GM10266 (cell line): ENCODE measurements around the gene SHANK3.

Experiments used
- DNase-seq: peaks from one replicate; pipeline ENCODE4 v3.0.0; 2012; ENCODE audit errors: extremely low spot score
- TF ChIP-seq, protein P1 (sequence below): IDR thresholded peaks from 2 replicates; pipeline ENCODE4 v1.5.1; 2012; ENCODE audit warnings: mild to moderate bottlenecking, low read depth; ENCODE audit not compliant: control insufficient read depth, insufficient read depth; ENCODE audit errors: missing control alignments

SHANK3 gene

DNA sequence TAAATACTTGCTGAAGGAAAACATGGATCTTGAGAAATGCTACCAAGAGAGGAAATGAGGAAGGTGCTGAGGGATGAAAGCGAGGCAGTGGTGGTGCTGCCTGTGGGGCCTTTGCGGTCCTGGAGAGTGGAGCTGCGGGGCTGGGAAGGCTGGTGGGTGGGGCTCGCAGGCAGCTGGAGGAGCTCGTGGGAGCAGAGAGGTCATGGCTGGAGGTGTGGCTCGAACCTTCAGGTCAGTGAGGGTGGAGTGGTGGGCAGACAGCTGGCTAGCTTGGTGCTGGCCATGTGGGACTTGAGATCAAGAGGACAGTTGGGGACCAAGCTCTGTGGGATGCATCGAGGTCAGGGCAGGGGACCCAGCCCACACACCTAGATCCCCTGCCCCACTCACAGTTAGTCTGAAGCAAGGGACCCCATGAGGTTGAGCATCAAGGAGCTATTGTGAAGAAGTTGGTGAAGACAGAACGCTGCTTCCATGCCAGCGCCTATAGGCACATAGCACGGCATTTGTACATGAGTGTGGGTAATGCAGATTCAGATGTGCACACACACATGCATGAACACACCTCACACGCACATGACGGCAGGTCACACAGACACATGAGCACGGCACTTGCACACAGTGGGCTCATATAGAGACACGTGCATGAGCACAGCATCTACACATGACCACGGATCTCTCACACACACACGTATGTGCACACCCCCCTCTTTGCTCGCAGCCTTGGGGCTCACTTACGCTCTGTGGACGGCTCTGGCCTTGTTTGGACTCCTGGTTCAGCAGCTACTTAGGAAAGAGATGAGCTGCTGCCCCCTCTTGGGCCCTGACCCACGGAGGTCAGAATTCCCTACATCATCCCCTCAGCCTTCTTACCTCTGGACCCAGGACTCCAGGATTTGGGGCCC is 30.4 kb downstream of the SHANK3 start:
- DNase-seq, result no peak
- TF ChIP-seq, protein P1, sequence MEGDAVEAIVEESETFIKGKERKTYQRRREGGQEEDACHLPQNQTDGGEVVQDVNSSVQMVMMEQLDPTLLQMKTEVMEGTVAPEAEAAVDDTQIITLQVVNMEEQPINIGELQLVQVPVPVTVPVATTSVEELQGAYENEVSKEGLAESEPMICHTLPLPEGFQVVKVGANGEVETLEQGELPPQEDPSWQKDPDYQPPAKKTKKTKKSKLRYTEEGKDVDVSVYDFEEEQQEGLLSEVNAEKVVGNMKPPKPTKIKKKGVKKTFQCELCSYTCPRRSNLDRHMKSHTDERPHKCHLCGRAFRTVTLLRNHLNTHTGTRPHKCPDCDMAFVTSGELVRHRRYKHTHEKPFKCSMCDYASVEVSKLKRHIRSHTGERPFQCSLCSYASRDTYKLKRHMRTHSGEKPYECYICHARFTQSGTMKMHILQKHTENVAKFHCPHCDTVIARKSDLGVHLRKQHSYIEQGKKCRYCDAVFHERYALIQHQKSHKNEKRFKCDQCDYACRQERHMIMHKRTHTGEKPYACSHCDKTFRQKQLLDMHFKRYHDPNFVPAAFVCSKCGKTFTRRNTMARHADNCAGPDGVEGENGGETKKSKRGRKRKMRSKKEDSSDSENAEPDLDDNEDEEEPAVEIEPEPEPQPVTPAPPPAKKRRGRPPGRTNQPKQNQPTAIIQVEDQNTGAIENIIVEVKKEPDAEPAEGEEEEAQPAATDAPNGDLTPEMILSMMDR, result no peak

DNA sequence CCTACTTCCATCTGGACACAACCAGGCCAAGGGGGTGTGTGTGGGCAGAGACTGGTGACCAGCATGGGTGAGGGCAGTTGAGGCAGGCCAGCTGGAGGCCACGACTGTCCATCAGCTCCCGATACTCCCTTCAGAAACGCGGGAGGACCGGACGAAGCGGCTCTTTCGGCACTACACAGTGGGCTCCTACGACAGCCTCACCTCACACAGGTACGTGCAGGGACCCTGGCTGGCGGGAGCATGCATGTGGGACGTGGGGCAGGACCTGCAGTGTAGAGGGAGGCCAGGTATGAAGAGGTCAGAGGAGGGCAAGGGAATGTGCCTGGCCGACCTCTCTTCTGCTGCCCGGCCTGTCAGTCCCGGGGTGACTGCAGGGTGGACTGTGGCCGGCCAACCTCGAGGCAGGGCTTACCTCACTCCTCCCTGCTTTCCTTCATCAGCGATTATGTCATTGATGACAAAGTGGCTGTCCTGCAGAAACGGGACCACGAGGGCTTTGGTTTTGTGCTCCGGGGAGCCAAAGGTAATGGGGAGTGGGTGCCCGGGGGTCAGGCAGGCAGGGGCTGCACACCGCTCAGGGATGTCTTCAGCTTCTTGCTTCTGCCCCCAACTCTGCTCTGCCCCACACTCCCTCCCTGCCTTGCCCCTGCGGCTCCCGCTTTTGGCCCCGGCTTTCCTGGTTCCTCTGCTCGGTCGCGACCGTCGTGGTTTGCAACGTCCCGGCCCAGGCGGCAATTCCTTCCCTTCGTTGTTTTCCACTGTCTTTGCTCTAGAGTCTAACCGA is 31.3 kb downstream of the SHANK3 start:
- no peak for DNase-seq
- TF ChIP-seq, protein P1, result no peak

DNA sequence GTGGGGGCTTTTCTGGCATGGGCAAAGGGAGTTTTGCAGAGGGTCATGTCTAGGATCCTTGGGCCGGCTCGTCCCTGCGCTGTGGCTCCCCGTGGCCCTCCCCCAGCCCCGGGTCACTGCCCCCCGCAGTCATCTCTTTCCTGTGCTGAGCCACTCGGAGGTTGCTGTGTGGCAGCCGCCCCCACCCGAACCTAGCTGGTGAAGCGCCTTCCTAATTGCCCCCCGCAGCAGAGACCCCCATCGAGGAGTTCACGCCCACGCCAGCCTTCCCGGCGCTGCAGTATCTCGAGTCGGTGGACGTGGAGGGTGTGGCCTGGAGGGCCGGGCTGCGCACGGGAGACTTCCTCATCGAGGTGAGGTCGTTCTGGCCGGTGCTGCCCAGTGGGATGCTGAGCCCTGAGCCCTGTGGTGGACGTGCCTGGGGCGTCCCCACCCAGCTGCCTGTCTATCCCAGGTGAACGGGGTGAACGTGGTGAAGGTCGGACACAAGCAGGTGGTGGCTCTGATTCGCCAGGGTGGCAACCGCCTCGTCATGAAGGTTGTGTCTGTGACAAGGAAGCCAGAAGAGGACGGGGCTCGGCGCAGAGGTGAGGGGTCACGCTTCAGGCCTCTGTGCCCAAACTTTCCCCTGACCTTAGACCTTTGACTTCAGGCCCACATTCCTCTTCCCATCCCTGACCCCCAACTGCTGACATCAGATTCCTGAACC is 32.0 kb downstream of the SHANK3 start:
- TF ChIP-seq, protein P1, result no peak
- no peak for DNase-seq

DNA sequence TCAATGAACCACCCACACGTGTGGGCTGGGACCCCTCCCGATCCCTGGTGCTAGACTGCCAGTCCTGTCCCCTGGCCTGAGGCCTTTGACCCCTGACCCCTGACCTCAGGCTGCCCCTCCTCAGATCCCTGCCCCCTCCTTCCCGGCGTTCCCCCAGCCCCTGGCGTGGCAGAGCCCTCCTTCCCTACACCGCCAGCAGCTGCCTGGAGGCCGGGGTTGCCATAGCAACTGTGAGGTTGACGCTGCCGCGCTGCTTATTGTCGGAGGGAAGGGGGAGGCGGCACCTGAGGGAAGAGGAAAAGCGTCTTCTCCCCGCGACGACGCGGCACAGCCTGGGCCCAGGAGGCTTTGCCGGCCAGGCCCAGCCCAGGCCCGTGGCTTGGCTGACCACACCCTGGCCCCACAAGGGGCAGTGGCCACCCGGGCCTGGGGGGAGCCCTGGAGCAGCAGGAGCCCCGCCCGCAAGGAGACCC is 32.6 kb downstream of the SHANK3 start:
- DNase-seq, result no peak
- TF ChIP-seq, protein P1, result no peak

DNA sequence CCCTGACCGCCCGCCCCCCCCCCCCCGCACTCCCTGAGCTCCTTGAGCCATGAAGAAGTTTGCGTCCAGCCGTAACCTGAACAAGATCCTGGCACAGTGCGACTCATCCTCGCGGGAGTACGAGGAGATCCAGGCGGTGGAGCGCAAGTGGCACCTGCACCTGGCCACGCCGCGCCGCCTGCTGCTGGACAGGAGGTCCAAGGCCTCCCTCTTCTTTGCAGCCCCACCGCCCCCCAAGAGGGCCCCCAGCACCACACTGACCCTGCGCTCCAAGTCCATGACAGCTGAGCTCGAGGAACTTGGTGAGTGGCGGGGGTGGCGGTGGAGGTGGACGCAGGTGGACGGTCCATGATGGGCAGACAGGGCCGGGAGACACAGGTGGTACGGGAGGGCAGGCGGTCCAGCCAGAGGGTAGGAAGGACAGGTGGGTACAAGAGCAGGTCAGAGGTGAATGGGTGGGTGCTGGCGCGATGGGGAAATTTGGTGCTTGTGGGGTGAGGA is 33.3 kb downstream of the SHANK3 start:
- TF ChIP-seq, protein P1, result no peak
- DNase-seq, result no peak

DNA sequence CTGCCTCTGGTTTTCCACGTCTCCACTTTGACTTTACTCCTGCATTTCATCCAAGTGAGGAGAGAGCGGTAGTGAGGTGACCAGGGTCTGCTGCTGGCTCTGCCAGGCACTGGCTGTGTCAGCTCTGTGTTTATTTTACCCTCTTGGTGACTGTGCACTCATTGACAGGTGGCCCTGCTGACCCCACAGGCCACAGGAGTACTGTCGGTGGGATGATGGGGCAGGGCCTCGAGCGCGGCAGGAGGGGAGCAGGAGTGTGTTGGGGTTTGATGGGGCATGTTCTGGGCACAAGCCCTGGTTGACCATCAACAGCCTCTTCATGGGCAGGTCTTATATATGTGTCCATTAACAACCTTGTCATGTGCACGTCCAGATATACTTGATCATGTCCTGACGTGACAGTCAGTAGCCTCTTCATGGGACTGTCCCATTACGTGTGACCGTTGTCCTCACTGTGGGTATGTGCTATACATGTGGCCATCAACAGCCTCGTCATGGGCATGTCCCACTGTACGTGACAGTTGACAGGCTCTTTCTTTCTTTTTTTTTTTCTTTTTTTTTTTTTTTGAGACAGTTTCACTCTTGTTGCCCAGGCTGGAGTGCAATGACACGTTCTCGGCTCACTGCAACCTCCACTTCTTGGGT is 34.0 kb downstream of the SHANK3 start:
- no peak for DNase-seq
- TF ChIP-seq, protein P1, result no peak
